Tibial nerve (tissue), 4 donors: ENCODE data around the gene GPATCH2.

ENCODE experiments used
- EP300 ChIP-seq, 2 donors: sonication (generic); formaldehyde crosslinking; IDR thresholded peaks; one replicate each; pipeline ENCODE4 v1.6.1; 2017; ENCODE audit warnings: antibody characterized with exemption in 2 of 2, mild to moderate bottlenecking in 1 of 2
- POLR2A ChIP-seq, 2 donors: fragments of 450-650 bp; IDR thresholded peaks; one replicate each; pipeline ENCODE4 v1.6.1; 2017; ENCODE audit warnings: antibody characterized with exemption in 2 of 2, mild to moderate bottlenecking in 2 of 2, moderate library complexity in 2 of 2
- TF ChIP-seq, protein P1 (sequence below), 5 experiments: fragments of 200-600 bp in 3 of 5; fragments of 450-650 bp in 2 of 5; sonication (generic) in 3 of 5; IDR thresholded peaks; one replicate each; pipeline ENCODE4 v1.5.1; 2016 to 2019; ENCODE audit warnings: antibody characterized with exemption in 5 of 5, mild to moderate bottlenecking in 3 of 5, moderate library complexity in 2 of 5

DNA sequence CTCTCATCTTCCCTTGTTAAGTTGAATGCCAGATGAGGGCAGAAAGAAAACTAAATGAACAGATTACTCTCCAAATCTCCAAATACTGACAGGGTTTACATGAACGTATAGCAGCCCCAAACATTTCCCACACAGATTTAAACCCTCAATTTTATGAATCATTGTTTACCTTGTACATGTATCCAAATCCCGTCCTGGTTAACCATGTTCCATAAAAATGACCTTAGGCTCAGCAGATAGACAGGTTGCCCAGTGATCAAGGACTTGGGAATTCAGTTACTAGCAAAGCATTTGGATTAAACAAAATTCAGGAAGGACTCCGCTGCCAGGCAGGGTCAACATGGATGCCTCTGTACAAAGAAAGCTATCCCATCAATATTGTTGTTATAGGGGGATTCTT is 213.5 kb downstream of the GPATCH2 start:
- TF ChIP-seq POLR2A (IDR thresholded peaks at IDR 0.05) (no peak), EP300 (IDR thresholded peaks at IDR 0.05) (no peak)
- TF ChIP-seq, protein P1, sequence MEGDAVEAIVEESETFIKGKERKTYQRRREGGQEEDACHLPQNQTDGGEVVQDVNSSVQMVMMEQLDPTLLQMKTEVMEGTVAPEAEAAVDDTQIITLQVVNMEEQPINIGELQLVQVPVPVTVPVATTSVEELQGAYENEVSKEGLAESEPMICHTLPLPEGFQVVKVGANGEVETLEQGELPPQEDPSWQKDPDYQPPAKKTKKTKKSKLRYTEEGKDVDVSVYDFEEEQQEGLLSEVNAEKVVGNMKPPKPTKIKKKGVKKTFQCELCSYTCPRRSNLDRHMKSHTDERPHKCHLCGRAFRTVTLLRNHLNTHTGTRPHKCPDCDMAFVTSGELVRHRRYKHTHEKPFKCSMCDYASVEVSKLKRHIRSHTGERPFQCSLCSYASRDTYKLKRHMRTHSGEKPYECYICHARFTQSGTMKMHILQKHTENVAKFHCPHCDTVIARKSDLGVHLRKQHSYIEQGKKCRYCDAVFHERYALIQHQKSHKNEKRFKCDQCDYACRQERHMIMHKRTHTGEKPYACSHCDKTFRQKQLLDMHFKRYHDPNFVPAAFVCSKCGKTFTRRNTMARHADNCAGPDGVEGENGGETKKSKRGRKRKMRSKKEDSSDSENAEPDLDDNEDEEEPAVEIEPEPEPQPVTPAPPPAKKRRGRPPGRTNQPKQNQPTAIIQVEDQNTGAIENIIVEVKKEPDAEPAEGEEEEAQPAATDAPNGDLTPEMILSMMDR (IDR thresholded peaks at IDR 0.05): no peak
